Pancreas (tissue), 10 donors: Measurements from ENCODE around the gene CDPF1. TPM values are rescaled to one million over a fixed set of nuclear protein-coding genes. Genes with fewer than 3 reads are reported as not detected.

Source experiments
- ATAC-seq, 4 donors: fragments of 200-7000 bp; cut with Tn5 transposase; one replicate each; pipeline versions ENCODE4 v1.8.0 to v1.9.1; 2020; ENCODE audit warnings: mild to moderate bottlenecking in 4 of 4, moderate library complexity in 4 of 4
- DNase-seq, 6 donors: peaks; one replicate each; pipeline ENCODE4 v3.0.0-alpha.2; 2020
- FAIRE-seq: peaks from 2 replicates; lab custom pipeline; 2012; peaks lifted over from hg19 to GRCh38; lab: Jason Lieb, UNC
- H3K27ac ChIP-seq, 4 donors: fragments of 200-600 bp; sonication (generic); 1 replicate in 3 of 4; 2 replicates in 1 of 4; pipeline versions ENCODE4 v1.5.0 to v1.8.0; 2020
- H3K27me3 ChIP-seq, 4 donors: fragments of 200-600 bp; one replicate each; pipeline ENCODE4 v1.8.0; 2021
- H3K36me3 ChIP-seq, 3 donors: fragments of 200-600 bp; sonication (generic) in 1 of 3; one replicate each; pipeline versions ENCODE4 v1.5.0 to v1.8.0; 2020 to 2021
- H3K4me1 ChIP-seq, 3 donors: fragments of 200-600 bp; one replicate each; pipeline ENCODE4 v1.8.0; 2021
- H3K4me3 ChIP-seq, 4 donors: fragments of 200-600 bp; sonication (generic) in 2 of 4; one replicate each; pipeline versions ENCODE4 v1.5.0 to v1.8.0; 2020 to 2021
- H3K9me3 ChIP-seq, 4 donors: fragments of 200-600 bp; one replicate each; pipeline ENCODE4 v1.8.0; 2021
- CTCF ChIP-seq, 4 donors: fragments of 200-600 bp; sonication (generic) in 3 of 4; IDR thresholded peaks; one replicate each; pipeline versions ENCODE4 v1.5.0 to v1.8.0; 2021; ENCODE audit warnings: antibody characterized with exemption in 4 of 4
- WGBS, 2 donors: extraction: QIAGEN DNeasy Blood & Tissue Kit; methylation state at CpG; one replicate each; pipeline ENCODE4 v1.1.7; 2013; 5-methylcytosine and 5-hydroxymethylcytosine counted together
- intact Hi-C, 3 donors: fragments of 100-400 bp; cut with DNase I; formaldehyde crosslinking; loops; one replicate each; pipeline versions ENCODE4 v1.11.1 to v1.14.2; 2022
- polyA plus RNA-seq, 2 donors: library from polyadenylated mRNA; stranded (reverse); fragments of 200-250 nt; gene quantifications; one replicate each; pipeline ENCODE4 v1.2.3, GENCODE V29; 2013
- total RNA-seq, 6 donors: library from RNA; stranded (reverse); fragmentation: NEBNext Ultra II Directional in 4 of 6; extraction: Animal tissue kit (Norgen Biotek cat#: 25700) in 4 of 6; gene quantifications; one replicate each; pipeline versions ENCODE4 v1.2.1 to v1.2.4, GENCODE V29; 2021 to 2023
- donor health status: healthy with polysubstance abuse.
- donor health status: DM: no; HTN: no; CAD: no; lungs with moderate emphysema.
- donor health status: DM: no; HTN: no; CAD: no.
- donor health status: control.
- donor health status: control.
- donor health status: Bipolar disorder and iron deficiency.
- donor health status: DM: yes; HTN: yes; CAD: no.
- donor health status: DM: no; HTN: no; CAD: no.
- donor health status: DM: no; HTN: no; CAD: no.
- donor health status: DM: yes; HTN: yes; CAD: no.

CDPF1 gene
- total and polyA plus RNA-seq, 8 donors, result 2.9 to 12.0 (median 4.3) TPM

GRCh38 chr22:46238541-46238940 is 11.6 kb downstream of the CDPF1 start:
- no peak for TF ChIP-seq CTCF (IDR thresholded peaks at IDR 0.05)
- no peaks in the 10 kb centered on the region for H3K27me3 ChIP-seq
- intact Hi-C loops, result no loop called here
- H3K4me3 ChIP-seq, result no peak overlapping the region
- DNase-seq (no peak), ATAC-seq (no peak), FAIRE-seq (no peak)
- WGBS, 2 donors, result 92% methylated on average over 16 of the region's 16 CpGs
- no peak overlapping the region for H3K27ac ChIP-seq
- H3K36me3 ChIP-seq, result peaks cover 0 to 5% (median 0%) of the 10 kb centered on the region in 3 donors
- no peaks in the 10 kb centered on the region for H3K9me3 ChIP-seq
- H3K4me1 ChIP-seq, result peaks cover 0 to 8% (median 0%) of the 10 kb centered on the region in 3 donors

GRCh38 chr22:46237453-46238124 is 12.5 kb downstream of the CDPF1 start:
- H3K4me3 ChIP-seq, result no peak overlapping the region
- H3K27me3 ChIP-seq, result no peaks in the 10 kb centered on the region
- TF ChIP-seq CTCF (IDR thresholded peaks at IDR 0.05), result no peak
- H3K36me3 ChIP-seq, result peaks cover 0 to 5% (median 0%) of the 10 kb centered on the region in 3 donors
- intact Hi-C loops, result no loop called here
- ATAC-seq (no peak), FAIRE-seq (no peak), DNase-seq (no peak)
- H3K9me3 ChIP-seq, result no peaks in the 10 kb centered on the region
- H3K4me1 ChIP-seq, result peaks cover 0 to 8% (median 0%) of the 10 kb centered on the region in 3 donors
- no peak overlapping the region for H3K27ac ChIP-seq
- WGBS, 2 donors, result 88 to 95% methylated on average over 12 of the region's 12 CpGs

GRCh38 chr22:46234969-46235368 is 15.1 kb downstream of the CDPF1 start:
- 88 to 89% methylated on average over 12 of the region's 12 CpGs for WGBS, 2 donors
- peaks cover 0 to 11% (median 5%) of the 10 kb centered on the region in 3 donors for H3K36me3 ChIP-seq
- H3K27me3 ChIP-seq, result no peaks in the 10 kb centered on the region
- no peak overlapping the region for H3K27ac ChIP-seq
- H3K4me1 ChIP-seq, result no peaks in the 10 kb centered on the region
- DNase-seq (no peak), FAIRE-seq (no peak), ATAC-seq (no peak)
- no peak for TF ChIP-seq CTCF (IDR thresholded peaks at IDR 0.05)
- intact Hi-C loops, result no loop called here
- H3K9me3 ChIP-seq, result no peaks in the 10 kb centered on the region
- H3K4me3 ChIP-seq, result no peak overlapping the region

GRCh38 chr22:46233231-46233630 is 16.9 kb downstream of the CDPF1 start:
- Histone ChIP-seq H3K9me3 (no peaks in the 10 kb centered on the region), H3K27me3 (no peaks in the 10 kb centered on the region), H3K4me1 (no peaks in the 10 kb centered on the region), H3K36me3 (peaks cover 0 to 11% (median 5%) of the 10 kb centered on the region in 3 donors), H3K27ac (no peak overlapping the region), H3K4me3 (no peak overlapping the region)
- 31 to 36% methylated on average over 9 of the region's 9 CpGs for WGBS, 2 donors
- intact Hi-C loops, result no loop called here
- peak; percentile 97 to 98 (median 98) for ATAC-seq
- no peak for TF ChIP-seq CTCF (IDR thresholded peaks at IDR 0.05)
- DNase-seq, result peak; percentile 53 to 82 (median 74)
- FAIRE-seq, result no peak

GRCh38 chr22:46230262-46230901 is 19.7 kb downstream of the CDPF1 start:
- Histone ChIP-seq H3K36me3 (peaks cover 0 to 11% (median 5%) of the 10 kb centered on the region in 3 donors), H3K27me3 (no peaks in the 10 kb centered on the region), H3K9me3 (no peaks in the 10 kb centered on the region), H3K27ac (no peak overlapping the region), H3K4me1 (no peaks in the 10 kb centered on the region), H3K4me3 (no peak overlapping the region)
- intact Hi-C loops, result no loop called here
- no peak for DNase-seq
- no peak for FAIRE-seq
- WGBS, 2 donors, result 91 to 94% methylated on average over 13 of the region's 13 CpGs
- no peak for TF ChIP-seq CTCF (IDR thresholded peaks at IDR 0.05)
- no peak for ATAC-seq
